CD14-positive monocyte (primary cell): Measurements from ENCODE around the gene SOX30. TPM values are rescaled to one million over a fixed set of nuclear protein-coding genes. Genes with fewer than 3 reads are reported as not detected.

Experiments
- DNase-seq, 3 donors: peaks; one replicate each; pipeline ENCODE4 v3.0.0-alpha.2; 2011 to 2022
- H2AFZ ChIP-seq: 2 replicates; pipeline ENCODE4 v1.6.0; 2012; ENCODE audit warnings: mild to moderate bottlenecking, low read depth, low read length, inconsistent platforms; ENCODE audit not compliant: insufficient read depth, poor library complexity, severe bottlenecking
- H3K27ac ChIP-seq, 2 donors: 1 replicate in 1 of 2; 2 replicates in 1 of 2; pipeline ENCODE4 v1.5.1; 2012 to 2013; ENCODE audit warnings: low read length in 2 of 2, control low read depth in 1 of 2, inconsistent platforms in 1 of 2, low read depth in 1 of 2, mild to moderate bottlenecking in 1 of 2
- H3K27me3 ChIP-seq, 2 donors: one replicate each; pipeline versions ENCODE4 v1.6.0 to v1.6.1; 2011 to 2013; ENCODE audit warnings: low read length in 2 of 2; ENCODE audit not compliant: control insufficient read depth in 2 of 2, insufficient read depth in 2 of 2
- H3K36me3 ChIP-seq, 2 donors: replicated peaks in 1 of 2; 1 replicate in 1 of 2; 2 replicates in 1 of 2; pipeline versions ENCODE4 v1.5.1 to v1.6.1; 2012 to 2013; ENCODE audit warnings: low read length in 2 of 2, control low read depth in 1 of 2, inconsistent platforms in 1 of 2, mild to moderate bottlenecking in 1 of 2; ENCODE audit not compliant: insufficient read depth in 2 of 2, control insufficient read depth in 1 of 2
- H3K4me1 ChIP-seq, 2 donors: 1 replicate in 1 of 2; 2 replicates in 1 of 2; pipeline versions ENCODE4 v1.5.1 to v1.6.1; 2012 to 2013; ENCODE audit warnings: low read length in 2 of 2, control low read depth in 1 of 2, inconsistent platforms in 1 of 2, mild to moderate bottlenecking in 1 of 2, moderate library complexity in 1 of 2; ENCODE audit not compliant: insufficient read depth in 2 of 2, control insufficient read depth in 1 of 2
- H3K4me2 ChIP-seq: replicated peaks from 2 replicates; pipeline ENCODE3; 2012; ENCODE audit warnings: low read length, moderate library complexity, mild to moderate bottlenecking; ENCODE audit not compliant: poor library complexity, severe bottlenecking; ENCODE audit errors: extremely low read depth
- H3K4me3 ChIP-seq, 3 experiments: fragments of 200-600 bp in 1 of 3; sonication (generic) in 1 of 3; replicated peaks in 1 of 3; 1 replicate in 2 of 3; 2 replicates in 1 of 3; pipeline ENCODE4 v1.5.1; 2011 to 2013; ENCODE audit warnings: low read length in 3 of 3, mild to moderate bottlenecking in 3 of 3, control low read depth in 2 of 3, low read depth in 2 of 3, inconsistent platforms in 1 of 3, moderate library complexity in 1 of 3
- H3K79me2 ChIP-seq: 2 replicates; pipeline ENCODE4 v1.6.0; 2012; ENCODE audit warnings: mild to moderate bottlenecking, control low read depth, inconsistent platforms, low read length, moderate library complexity; ENCODE audit not compliant: insufficient read depth
- H3K9ac ChIP-seq: 2 replicates; pipeline ENCODE4 v1.6.0; 2017; ENCODE audit warnings: low read length, mild to moderate bottlenecking; ENCODE audit not compliant: insufficient read depth, poor library complexity, severe bottlenecking
- H3K9me3 ChIP-seq, 2 donors: replicated peaks in 1 of 2; 1 replicate in 1 of 2; 2 replicates in 1 of 2; pipeline versions ENCODE4 v1.5.1 to v1.6.1; 2012 to 2013; ENCODE audit warnings: low read length in 2 of 2, control low read depth in 1 of 2; ENCODE audit not compliant: control insufficient read depth in 1 of 2, insufficient read depth in 1 of 2
- H4K20me1 ChIP-seq: 2 replicates; pipeline ENCODE4 v1.6.0; 2012; ENCODE audit warnings: mild to moderate bottlenecking, low read length, control low read depth, moderate library complexity; ENCODE audit not compliant: insufficient read depth
- H3K27ac Mint-ChIP-seq, 7 donors: one replicate each; pipeline ENCODE4 v1.8.0; 2020; ENCODE audit warnings: mild to moderate bottlenecking in 7 of 7, mixed read lengths in 7 of 7, moderate library complexity in 6 of 7, inconsistent platforms in 2 of 7
- H3K27me3 Mint-ChIP-seq, 3 donors: one replicate each; pipeline ENCODE4 v1.8.0; 2021 to 2022; ENCODE audit warnings: low read depth in 3 of 3, mild to moderate bottlenecking in 3 of 3, mixed read lengths in 3 of 3, moderate library complexity in 3 of 3, inconsistent platforms in 1 of 3
- H3K36me3 Mint-ChIP-seq, 2 donors: one replicate each; pipeline ENCODE4 v1.8.0; 2020; ENCODE audit warnings: mixed read lengths in 2 of 2, inconsistent platforms in 1 of 2, mild to moderate bottlenecking in 1 of 2
- H3K4me1 Mint-ChIP-seq: one replicate; pipeline ENCODE4 v1.8.0; 2020; ENCODE audit warnings: mild to moderate bottlenecking, mixed read lengths
- H3K4me3 Mint-ChIP-seq, 2 donors: one replicate each; pipeline ENCODE4 v1.8.0; 2020; ENCODE audit warnings: mild to moderate bottlenecking in 2 of 2, mixed read lengths in 2 of 2, moderate library complexity in 1 of 2
- H3K9me3 Mint-ChIP-seq, 7 donors: one replicate each; pipeline ENCODE4 v1.8.0; 2020 to 2022; ENCODE audit warnings: mixed read lengths in 7 of 7, mild to moderate bottlenecking in 6 of 7, moderate library complexity in 6 of 7, inconsistent platforms in 2 of 7
- WGBS: methylation state at CpG from one replicate; pipeline ENCODE4 v1.1.5; 2013; ENCODE audit warnings: missing lambda C conversion rate; ENCODE audit not compliant: insufficient coverage; 5-methylcytosine and 5-hydroxymethylcytosine counted together
- intact Hi-C, 2 donors: fragments of 100-400 bp; cut with micrococcal nuclease; formaldehyde crosslinking; loops; one replicate each; pipeline versions ENCODE4 v1.15.0 to v1.15.1; 2023
- polyA plus RNA-seq, 3 donors: library from polyadenylated mRNA; depleted of rRNA in 1 of 3; unstranded in 2 of 3; stranded (reverse) in 1 of 3; fragments of 300-500 nt in 2 of 3; fragments of >200 nt in 1 of 3; fragmentation: Illumina TruSeq in 2 of 3; gene quantifications; 1 replicate in 2 of 3; 2 replicates in 1 of 3; pipeline ENCODE4 v1.2.3, GENCODE V29; 2012 to 2021
- TF ChIP-seq, protein P1 (sequence below): fragments of 200-600 bp; IDR thresholded peaks from one replicate; pipeline ENCODE4 v1.8.0; 2022; ENCODE audit warnings: antibody characterized with exemption, mild to moderate bottlenecking

Gene SOX30
- polyA plus RNA-seq, 3 donors, result 0.03 to 0.22 (median 0.12) TPM

DNA sequence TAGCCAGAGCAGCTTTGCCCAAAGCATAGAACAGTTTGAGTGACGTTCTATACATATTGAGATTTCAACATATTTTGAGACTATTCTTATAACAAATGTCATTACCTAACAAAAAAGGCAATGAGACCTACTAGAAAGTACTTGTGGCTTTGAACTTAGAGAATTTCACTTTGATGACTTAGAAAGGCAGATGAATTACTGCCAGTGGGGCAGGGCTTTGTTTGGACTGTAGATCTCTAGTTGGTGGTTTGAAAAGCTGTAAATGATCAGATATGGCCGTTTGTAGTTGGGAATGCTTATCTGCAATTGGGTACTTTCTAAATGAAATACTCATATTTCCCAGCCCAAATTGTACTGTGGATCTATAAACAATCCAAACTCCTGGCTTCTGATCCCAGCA lies 28.1 kb downstream of the SOX30 start:
- Histone ChIP-seq H3K9me3 (no peaks in the 10 kb centered on the region), H3K4me3 (no peak overlapping the region), H3K4me2 (no peak overlapping the region), H2AFZ (no peak overlapping the region), H4K20me1 (no peaks in the 10 kb centered on the region), H3K27me3 (no peaks in the 10 kb centered on the region), H3K9ac (no peak overlapping the region), H3K36me3 (no peaks in the 10 kb centered on the region), H3K79me2 (no peaks in the 10 kb centered on the region), H3K4me1 (no peaks in the 10 kb centered on the region), H3K27ac (no peak overlapping the region)
- no peak for DNase-seq
- Mint-ChIP-seq H3K4me3 (no peak overlapping the region), H3K4me1 (no peaks in the 10 kb centered on the region), H3K27me3 (peaks cover 0 to 3% (median 2%) of the 10 kb centered on the region in 3 donors), H3K27ac (no peak overlapping the region), H3K9me3 (peaks cover 0 to 9% (median 3%) of the 10 kb centered on the region in 7 donors), H3K36me3 (no peaks in the 10 kb centered on the region)
- intact Hi-C loops, result no loop called here
- no CpG with 5 or more reads among the region's 2 CpGs for WGBS
- TF ChIP-seq, protein P1, sequence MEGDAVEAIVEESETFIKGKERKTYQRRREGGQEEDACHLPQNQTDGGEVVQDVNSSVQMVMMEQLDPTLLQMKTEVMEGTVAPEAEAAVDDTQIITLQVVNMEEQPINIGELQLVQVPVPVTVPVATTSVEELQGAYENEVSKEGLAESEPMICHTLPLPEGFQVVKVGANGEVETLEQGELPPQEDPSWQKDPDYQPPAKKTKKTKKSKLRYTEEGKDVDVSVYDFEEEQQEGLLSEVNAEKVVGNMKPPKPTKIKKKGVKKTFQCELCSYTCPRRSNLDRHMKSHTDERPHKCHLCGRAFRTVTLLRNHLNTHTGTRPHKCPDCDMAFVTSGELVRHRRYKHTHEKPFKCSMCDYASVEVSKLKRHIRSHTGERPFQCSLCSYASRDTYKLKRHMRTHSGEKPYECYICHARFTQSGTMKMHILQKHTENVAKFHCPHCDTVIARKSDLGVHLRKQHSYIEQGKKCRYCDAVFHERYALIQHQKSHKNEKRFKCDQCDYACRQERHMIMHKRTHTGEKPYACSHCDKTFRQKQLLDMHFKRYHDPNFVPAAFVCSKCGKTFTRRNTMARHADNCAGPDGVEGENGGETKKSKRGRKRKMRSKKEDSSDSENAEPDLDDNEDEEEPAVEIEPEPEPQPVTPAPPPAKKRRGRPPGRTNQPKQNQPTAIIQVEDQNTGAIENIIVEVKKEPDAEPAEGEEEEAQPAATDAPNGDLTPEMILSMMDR, result no peak

DNA sequence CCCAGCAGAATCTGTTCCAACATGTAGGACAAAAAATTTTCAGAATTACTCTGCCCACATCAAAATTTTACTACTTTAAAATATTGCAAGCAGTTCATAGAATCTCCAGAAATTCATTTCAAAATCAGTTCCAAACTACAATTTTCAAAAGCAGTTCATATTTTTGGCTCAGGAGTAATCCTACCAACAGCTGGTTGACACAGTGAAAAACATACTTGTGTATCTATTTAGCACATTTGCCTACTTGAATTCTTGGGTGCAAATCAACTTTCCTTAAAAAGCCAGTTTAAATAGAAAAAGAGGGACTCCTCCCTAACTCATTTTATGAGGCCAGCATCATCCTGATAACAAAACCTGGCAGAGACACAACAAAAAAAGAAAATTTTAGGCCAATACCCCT lies 31.5 kb downstream of the SOX30 start:
- no peaks in the 10 kb centered on the region for H3K36me3 Mint-ChIP-seq
- Histone ChIP-seq H3K4me3 (no peak overlapping the region), H3K4me2 (no peak overlapping the region), H3K27me3 (no peaks in the 10 kb centered on the region), H3K9ac (no peak overlapping the region), H3K27ac (no peak overlapping the region), H3K79me2 (no peaks in the 10 kb centered on the region), H2AFZ (no peak overlapping the region), H3K36me3 (no peaks in the 10 kb centered on the region), H3K4me1 (peaks cover 3 to 12% of the 10 kb centered on the region in 2 donors), H4K20me1 (no peaks in the 10 kb centered on the region), H3K9me3 (no peaks in the 10 kb centered on the region)
- no peak for DNase-seq
- H3K27ac Mint-ChIP-seq, result no peak overlapping the region
- TF ChIP-seq, protein P1, result no peak
- H3K4me1 Mint-ChIP-seq, result peaks cover 8% of the 10 kb centered on the region
- peaks cover 0 to 9% (median 0%) of the 10 kb centered on the region in 7 donors for H3K9me3 Mint-ChIP-seq
- H3K27me3 Mint-ChIP-seq, result peaks cover 0 to 2% (median 1%) of the 10 kb centered on the region in 3 donors
- intact Hi-C loops, result no loop called here
- no peak overlapping the region for H3K4me3 Mint-ChIP-seq
